Heart left ventricle (tissue), 16 donors: ENCODE measurements around the gene GAS7. TPM values are rescaled to one million over a fixed set of nuclear protein-coding genes. Genes with fewer than 3 reads are reported as not detected.

Experiments
- ATAC-seq, 4 donors: fragments of 200-7000 bp; cut with Tn5 transposase; one replicate each; pipeline ENCODE4 v1.9.1; 2020 to 2022; ENCODE audit warnings: moderate library complexity in 4 of 4, mild to moderate bottlenecking in 3 of 4, moderate number of reproducible peaks in 1 of 4
- DNase-seq, 5 donors: peaks; one replicate each; pipeline ENCODE4 v3.0.0-alpha.2; 2020
- H3K27ac ChIP-seq, 12 donors: fragments of 200-600 bp; sonication (generic) in 4 of 12; one replicate each; pipeline versions ENCODE4 v1.5.0 to v1.8.0; 2016 to 2022; ENCODE audit warnings: mild to moderate bottlenecking in 2 of 12
- H3K27me3 ChIP-seq, 9 donors: fragments of 200-600 bp; sonication (generic) in 2 of 9; one replicate each; pipeline versions ENCODE4 v1.5.1 to v1.8.0; 2016 to 2022; ENCODE audit warnings: mild to moderate bottlenecking in 3 of 9
- H3K36me3 ChIP-seq, 9 donors: fragments of 200-600 bp; sonication (generic) in 2 of 9; one replicate each; pipeline versions ENCODE4 v1.5.0 to v1.8.0; 2018 to 2022; ENCODE audit warnings: mild to moderate bottlenecking in 2 of 9
- H3K4me1 ChIP-seq, 12 donors: fragments of 200-600 bp; sonication (generic) in 4 of 12; one replicate each; pipeline versions ENCODE4 v1.5.0 to v1.8.0; 2016 to 2022; ENCODE audit warnings: mild to moderate bottlenecking in 3 of 12
- H3K4me3 ChIP-seq, 12 donors: fragments of 200-600 bp; sonication (generic) in 4 of 12; one replicate each; pipeline versions ENCODE4 v1.5.0 to v1.8.0; 2017 to 2022; ENCODE audit warnings: mild to moderate bottlenecking in 9 of 12, moderate library complexity in 4 of 12
- H3K9me3 ChIP-seq, 12 donors: fragments of 200-600 bp; sonication (generic) in 4 of 12; one replicate each; pipeline versions ENCODE4 v1.5.0 to v1.8.0; 2016 to 2022; ENCODE audit warnings: mild to moderate bottlenecking in 1 of 12
- CTCF ChIP-seq, 12 donors: fragments of 200-600 bp; sonication (generic) in 4 of 12; IDR thresholded peaks; one replicate each; pipeline versions ENCODE4 v1.5.0 to v1.8.0; 2018 to 2022; ENCODE audit warnings: antibody characterized with exemption in 12 of 12, mild to moderate bottlenecking in 5 of 12
- POLR2A ChIP-seq, 2 donors: fragments of 450-650 bp; IDR thresholded peaks; one replicate each; pipeline ENCODE4 v1.6.1; 2017; ENCODE audit warnings: antibody characterized with exemption in 2 of 2, mild to moderate bottlenecking in 2 of 2, moderate library complexity in 2 of 2
- WGBS, 4 donors: extraction: QIAGEN DNeasy Blood & Tissue Kit in 2 of 4; methylation state at CpG; one replicate each; pipeline versions ENCODE4 v1.1.5 to v1.1.7; 2013 to 2018; 5-methylcytosine and 5-hydroxymethylcytosine counted together
- intact Hi-C, 10 donors: fragments of 100-400 bp; cut with DNase I; formaldehyde crosslinking; loops; one replicate each; pipeline versions ENCODE4 v1.11.1 to v1.14.2; 2022
- polyA plus RNA-seq, 2 donors: library from polyadenylated mRNA; stranded (reverse); fragments of 200-250 nt; gene quantifications; one replicate each; pipeline ENCODE4 v1.2.3, GENCODE V29; 2013
- total RNA-seq, 9 donors: library from RNA; depleted of rRNA in 2 of 9; stranded (reverse); fragments of >200 nt in 2 of 9; fragmentation: NEBNext Ultra II Directional in 3 of 9; extraction: Animal tissue kit (Norgen Biotek cat#: 25700) in 3 of 9; gene quantifications; one replicate each; pipeline versions ENCODE4 v1.1.0 to v1.2.4, GENCODE V29; 2016 to 2023
- donor health status: ischemic (EF 13 %, LVEDD 7.1; RV severe dilation, severe dysfunction).
- donor health status: healthy with polysubstance abuse.
- donor health status: DM: no; HTN: yes; CAD: no.
- donor health status: DM: no; HTN: no; CAD: no.
- donor health status: ischemic (EF 25% LVEDD 6.9; RV normal size, moderate dysfunction).
- donor health status: ischemic (EF 25% LVEDD 5.7; RV mildly dilated, moderate dysfunction).
- donor health status: healthy.
- donor health status: DM: yes; HTN: yes; CAD: no.
- donor health status: ischemic (EF 35%, LVEDD 5.7; RV mildly dilated, moderate dysfunction).
- donor health status: nonischemic (EF 11% LVEDD 7.7; RV severe dilation, severe dysfunction).
- donor health status: DM: yes; HTN: yes; CAD: no.
- donor health status: PGD.
- donor health status: ischemic (EF 29% LVEDD 5.4; RV normal size, mild dysfunction).
- donor health status: nonischemic (EF 23%, LVEDD 6.1; RV moderate dilation, normal function).

Gene GAS7
- total and polyA plus RNA-seq, 11 donors, result 19.4 to 86.5 (median 65.1) TPM

DNA sequence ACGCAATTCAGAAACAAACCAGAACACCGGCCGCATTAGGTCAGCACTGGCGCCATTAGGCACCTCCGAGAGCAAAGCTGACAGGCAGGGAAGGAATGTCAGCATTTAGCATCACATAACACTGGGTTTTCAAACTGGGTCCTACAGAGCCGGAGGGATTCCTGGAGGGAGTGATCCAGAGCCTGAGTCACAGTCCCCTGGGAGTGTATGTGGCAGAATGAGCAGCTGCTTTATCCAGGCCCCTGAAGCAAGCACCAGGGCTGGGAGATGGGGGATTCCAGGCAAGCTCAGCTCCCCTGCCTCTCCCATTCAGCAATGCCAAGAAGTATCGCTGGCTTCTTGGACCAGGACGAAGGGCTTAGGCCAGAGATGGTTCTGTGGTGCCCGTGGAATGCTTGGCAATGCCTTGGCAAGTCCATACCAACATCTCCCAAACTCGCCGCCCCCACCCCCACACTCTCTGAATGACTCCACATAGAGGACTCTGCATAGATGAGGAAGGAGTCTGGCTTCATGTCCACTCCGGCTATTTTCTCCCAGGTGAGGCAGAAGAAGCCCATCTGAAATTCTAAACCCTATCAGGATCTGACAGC is 20.4 kb downstream of the GAS7 start:
- intact Hi-C loops, result no loop called here
- no peaks in the 10 kb centered on the region for H3K9me3 ChIP-seq
- H3K27me3 ChIP-seq, result no peaks in the 10 kb centered on the region
- DNase-seq (peak in 1 of 5 donors; percentile 45), ATAC-seq (peak in 1 of 4 donors; percentile 42)
- no peaks in the 10 kb centered on the region for H3K36me3 ChIP-seq
- peaks cover 0 to 56% (median 4%) of the 10 kb centered on the region in 12 donors for H3K4me1 ChIP-seq
- WGBS, 4 donors, result 60 to 70% (median 66%) methylated on average over 11 to 12 of the region's 12 CpGs
- H3K4me3 ChIP-seq, result no peak overlapping the region
- no peak overlapping the region for H3K27ac ChIP-seq
- TF ChIP-seq CTCF (IDR thresholded peaks at IDR 0.05) (no peak), POLR2A (IDR thresholded peaks at IDR 0.05) (no peak)

DNA sequence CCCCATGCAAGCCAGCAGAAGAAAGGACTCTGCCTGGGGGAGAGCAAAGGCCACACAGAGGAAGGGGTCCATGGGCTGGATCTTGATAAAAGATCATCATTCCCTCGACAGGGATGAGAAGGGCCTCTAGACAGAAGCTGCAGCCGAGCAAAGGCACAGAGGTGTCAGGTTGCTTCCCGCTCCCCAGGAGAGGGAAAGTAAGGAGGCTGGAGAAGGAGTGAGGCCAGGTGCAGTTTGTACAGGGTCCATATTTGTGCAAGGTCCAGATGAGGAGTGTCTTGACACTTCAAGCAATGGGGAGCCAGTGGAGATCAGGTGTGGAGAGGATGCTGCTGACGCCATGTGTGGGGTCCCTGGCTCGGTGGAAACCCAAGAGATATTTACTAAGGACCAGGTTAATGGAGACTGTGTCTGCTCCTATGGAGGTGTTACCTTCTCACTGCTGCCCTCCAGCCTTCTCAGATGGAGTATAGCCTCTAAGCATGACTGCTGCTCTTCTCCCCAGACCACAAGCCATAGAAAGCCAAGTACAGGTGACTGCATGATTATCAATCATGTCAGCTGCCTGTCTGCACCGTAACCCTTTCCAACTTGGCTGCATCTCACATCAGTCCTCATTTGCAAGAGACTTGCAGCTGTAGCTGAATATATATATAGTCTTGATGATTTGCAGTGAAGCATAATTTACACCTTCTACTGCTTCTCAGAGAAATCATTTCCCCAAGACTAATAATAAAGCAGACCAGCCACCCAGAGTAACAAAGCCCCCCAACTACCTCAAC is 21.1 kb downstream of the GAS7 start:
- H3K4me3 ChIP-seq, result no peak overlapping the region
- peaks cover 0 to 61% (median 5%) of the 10 kb centered on the region in 12 donors for H3K4me1 ChIP-seq
- intact Hi-C loops, result no loop called here
- H3K27ac ChIP-seq, result no peak overlapping the region
- H3K27me3 ChIP-seq, result peaks cover 0 to 3% (median 0%) of the 10 kb centered on the region in 9 donors
- DNase-seq, result no peak
- 65 to 72% (median 67%) methylated on average over 6 of the region's 6 CpGs for WGBS, 4 donors
- ATAC-seq, result peak in 1 of 4 donors; percentile 14
- no peaks in the 10 kb centered on the region for H3K36me3 ChIP-seq
- TF ChIP-seq CTCF (IDR thresholded peaks at IDR 0.05) (no peak), POLR2A (IDR thresholded peaks at IDR 0.05) (no peak)
- no peaks in the 10 kb centered on the region for H3K9me3 ChIP-seq

- DNase-seq (no peak), ATAC-seq (no peak)
- Histone ChIP-seq H3K4me1 (peaks cover 0 to 70% (median 20%) of the 10 kb centered on the region in 12 donors), H3K36me3 (no peaks in the 10 kb centered on the region), H3K4me3 (no peak overlapping the region), H3K9me3 (no peaks in the 10 kb centered on the region), H3K27me3 (peaks cover 0 to 5% (median 0%) of the 10 kb centered on the region in 9 donors), H3K27ac (no peak overlapping the region)
- intact Hi-C loops, result no loop called here
- WGBS, 4 donors, result 70 to 84% (median 80%) methylated on average over 3 of the region's 3 CpGs
- no peak for TF ChIP-seq POLR2A (IDR thresholded peaks at IDR 0.05)
- no peak for TF ChIP-seq CTCF (IDR thresholded peaks at IDR 0.05)
Measured at GRCh38 chr17:10173913-10174312, 24.5 kb downstream of the GAS7 start.

DNA sequence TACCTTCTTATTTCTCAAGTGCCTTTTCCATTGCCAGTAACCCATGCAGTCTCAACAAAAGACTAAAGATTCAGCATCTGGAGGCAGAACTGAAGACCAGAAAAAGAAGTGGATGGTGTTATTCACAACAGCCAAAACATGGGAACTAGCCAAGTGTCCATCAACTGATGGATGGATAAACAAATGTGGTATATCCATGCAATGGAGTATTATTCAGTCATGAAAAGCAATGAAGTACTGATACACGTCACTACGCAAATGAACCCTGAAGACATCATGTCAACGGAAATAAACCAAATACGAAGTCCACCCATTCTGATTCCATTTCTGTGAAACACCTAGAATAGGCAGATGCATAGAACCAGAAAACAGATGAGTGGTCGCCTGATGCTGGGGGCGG is 25.6 kb downstream of the GAS7 start:
- DNase-seq (no peak), ATAC-seq (no peak)
- Histone ChIP-seq H3K4me1 (peaks cover 0 to 66% (median 16%) of the 10 kb centered on the region in 12 donors), H3K27me3 (peaks cover 0 to 5% (median 0%) of the 10 kb centered on the region in 9 donors), H3K9me3 (no peaks in the 10 kb centered on the region), H3K4me3 (no peak overlapping the region), H3K27ac (peak overlapping the region in 1 of 12 donors; percentile 88), H3K36me3 (no peaks in the 10 kb centered on the region)
- WGBS, 4 donors, result 89 to 97% (median 95%) methylated on average over 6 of the region's 6 CpGs
- intact Hi-C loops, result no loop called here
- TF ChIP-seq CTCF (IDR thresholded peaks at IDR 0.05) (no peak), POLR2A (IDR thresholded peaks at IDR 0.05) (no peak)
